ENCODE data around the gene CCDC30. TPM values are rescaled to one million over a fixed set of nuclear protein-coding genes. Genes with fewer than 3 reads are reported as not detected.

CCDC30 gene
- total RNA-seq, 1 donor from 2014 or later = 9.3 TPM

DNA sequence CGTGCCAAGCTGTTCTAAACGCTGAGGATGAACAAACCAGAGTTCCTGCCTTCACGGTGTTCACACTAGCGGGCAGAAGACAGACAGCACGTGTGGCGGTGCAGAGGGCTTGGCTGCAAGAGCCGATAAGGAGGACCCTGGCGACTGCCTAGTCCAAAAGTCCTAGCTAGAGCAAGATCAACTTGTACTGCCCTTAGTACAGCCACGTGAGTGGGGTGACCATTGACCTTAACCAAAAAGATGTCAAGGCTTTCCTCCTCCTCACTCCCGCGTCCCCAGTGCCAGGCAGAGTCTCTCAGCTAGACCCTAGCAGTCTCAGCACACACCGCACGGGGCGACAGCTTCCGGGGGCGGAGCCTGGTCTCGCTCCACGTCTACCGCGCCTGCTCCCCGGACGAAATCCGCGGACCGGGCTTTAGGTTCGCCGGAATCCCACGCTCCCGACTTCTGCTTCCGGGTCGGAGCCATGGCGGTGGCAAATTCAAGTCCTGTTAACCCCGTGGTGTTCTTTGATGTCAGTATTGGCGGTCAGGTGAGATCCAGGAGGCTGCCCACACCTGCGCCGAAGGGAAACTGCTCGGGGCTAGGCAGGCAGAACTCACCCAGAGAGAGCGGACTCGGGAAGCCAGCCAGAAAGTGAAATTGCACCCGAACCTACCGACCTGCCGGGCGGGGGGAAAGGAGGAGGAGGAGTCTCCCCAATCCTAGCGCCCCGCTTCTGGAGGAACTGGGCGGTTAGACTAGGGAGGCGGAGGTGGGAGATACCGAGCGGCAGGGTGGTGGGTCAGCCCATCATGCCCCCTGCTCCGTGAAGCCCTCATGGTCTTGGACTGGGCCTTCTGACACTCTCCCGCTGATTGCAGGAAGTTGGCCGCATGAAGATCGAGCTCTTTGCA, 195.1 kb downstream of the CCDC30 start, which contains the start of gene PPIH:
PPIH (plus strand) TSS at position 443 of the 896 bp plus-strand sequence; CDS start at position 467, 24 bp downstream.
- Mint-ChIP-seq H3K9me3 (no peaks in the 10 kb centered on the region), H3K27ac (peak within 1 kb of the TSS; percentile 92), H3K27me3 (peaks cover 5% of the 10 kb centered on the region), H3K4me1 (ENCODE audit: unreplicated experiment) (peaks cover 7% of the 10 kb centered on the region), H3K36me3 (peaks cover 11% of the 10 kb centered on the region), H3K4me3 (peak within 1 kb of the TSS; percentile 95)
- TF ChIP-seq, protein P1, sequence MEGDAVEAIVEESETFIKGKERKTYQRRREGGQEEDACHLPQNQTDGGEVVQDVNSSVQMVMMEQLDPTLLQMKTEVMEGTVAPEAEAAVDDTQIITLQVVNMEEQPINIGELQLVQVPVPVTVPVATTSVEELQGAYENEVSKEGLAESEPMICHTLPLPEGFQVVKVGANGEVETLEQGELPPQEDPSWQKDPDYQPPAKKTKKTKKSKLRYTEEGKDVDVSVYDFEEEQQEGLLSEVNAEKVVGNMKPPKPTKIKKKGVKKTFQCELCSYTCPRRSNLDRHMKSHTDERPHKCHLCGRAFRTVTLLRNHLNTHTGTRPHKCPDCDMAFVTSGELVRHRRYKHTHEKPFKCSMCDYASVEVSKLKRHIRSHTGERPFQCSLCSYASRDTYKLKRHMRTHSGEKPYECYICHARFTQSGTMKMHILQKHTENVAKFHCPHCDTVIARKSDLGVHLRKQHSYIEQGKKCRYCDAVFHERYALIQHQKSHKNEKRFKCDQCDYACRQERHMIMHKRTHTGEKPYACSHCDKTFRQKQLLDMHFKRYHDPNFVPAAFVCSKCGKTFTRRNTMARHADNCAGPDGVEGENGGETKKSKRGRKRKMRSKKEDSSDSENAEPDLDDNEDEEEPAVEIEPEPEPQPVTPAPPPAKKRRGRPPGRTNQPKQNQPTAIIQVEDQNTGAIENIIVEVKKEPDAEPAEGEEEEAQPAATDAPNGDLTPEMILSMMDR (conservative IDR thresholded peaks at IDR 0.05) = peak; percentile 66
- DNase-seq (ENCODE audit: extremely low spot score, unreplicated experiment) = peak; percentile 95

DNA sequence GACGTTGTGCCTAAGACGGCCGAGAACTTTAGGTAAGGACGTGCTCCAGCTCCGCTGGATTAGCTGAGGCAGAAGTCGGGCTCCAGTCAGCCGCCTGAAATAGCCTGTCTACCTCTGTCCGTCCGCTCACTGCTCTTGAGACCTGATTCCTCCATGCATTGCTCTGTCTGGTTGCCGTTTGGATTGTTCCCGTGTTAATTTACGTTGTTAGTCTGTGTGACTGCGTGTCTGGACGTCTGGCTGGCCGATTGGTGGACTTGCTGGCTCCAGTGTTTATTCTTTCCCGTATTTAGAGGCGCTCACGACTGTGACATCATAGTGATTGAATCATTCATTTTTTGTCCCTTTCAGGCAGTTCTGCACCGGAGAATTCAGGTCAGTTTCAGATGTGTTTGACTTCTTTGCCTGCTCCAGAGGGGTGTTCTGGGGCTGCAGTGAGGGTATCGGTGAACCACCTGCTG, 195.8 kb downstream of the CCDC30 start:
- Mint-ChIP-seq H3K4me1 (ENCODE audit: unreplicated experiment) (peaks cover 7% of the 10 kb centered on the region), H3K36me3 (peaks cover 14% of the 10 kb centered on the region), H3K27me3 (no peaks in the 10 kb centered on the region), H3K9me3 (no peaks in the 10 kb centered on the region), H3K27ac (peak overlapping the region; percentile 92), H3K4me3 (peak overlapping the region; percentile 95)
- TF ChIP-seq, protein P1 (conservative IDR thresholded peaks at IDR 0.05) = no peak
- no peak for DNase-seq (ENCODE audit: extremely low spot score, unreplicated experiment)

DNA sequence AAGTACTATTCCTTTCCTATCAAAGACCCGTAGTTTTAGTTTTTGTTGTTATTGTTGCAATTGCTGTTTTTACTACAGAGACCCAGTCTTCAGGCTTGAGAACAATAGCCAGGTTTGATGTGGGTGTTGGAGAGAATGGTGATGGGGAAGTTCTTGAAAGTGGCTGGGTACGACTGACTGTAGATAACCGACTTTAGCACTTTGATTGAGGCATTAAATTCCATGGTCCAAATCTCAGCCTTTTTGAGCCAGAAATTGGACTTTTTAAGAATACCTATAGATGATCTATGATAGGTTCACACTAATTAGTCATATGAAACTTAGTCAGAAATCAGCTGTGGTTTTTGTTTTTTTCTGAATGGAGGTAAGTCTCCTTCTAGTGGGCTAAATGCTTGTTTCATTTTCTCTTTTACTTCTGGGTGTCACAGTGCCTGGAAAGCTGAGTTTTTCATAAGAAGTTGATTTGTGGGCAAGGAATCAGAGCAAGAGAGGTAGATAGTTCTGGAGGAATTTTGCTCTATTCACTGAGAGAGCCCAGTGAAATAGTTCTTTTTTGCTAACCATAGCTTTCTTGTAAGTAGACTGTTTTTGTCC, 197.9 kb downstream of the CCDC30 start:
- peak overlapping the region; percentile 64 for H3K4me3 Mint-ChIP-seq
- TF ChIP-seq, protein P1 (conservative IDR thresholded peaks at IDR 0.05) = no peak
- DNase-seq (ENCODE audit: extremely low spot score, unreplicated experiment) = no peak
- no peaks in the 10 kb centered on the region for H3K9me3 Mint-ChIP-seq
- H3K36me3 Mint-ChIP-seq = peaks cover 18% of the 10 kb centered on the region
- H3K27ac Mint-ChIP-seq = peak overlapping the region; percentile 10
- H3K27me3 Mint-ChIP-seq = no peaks in the 10 kb centered on the region
- H3K4me1 Mint-ChIP-seq (ENCODE audit: unreplicated experiment) = peaks cover 7% of the 10 kb centered on the region

DNA sequence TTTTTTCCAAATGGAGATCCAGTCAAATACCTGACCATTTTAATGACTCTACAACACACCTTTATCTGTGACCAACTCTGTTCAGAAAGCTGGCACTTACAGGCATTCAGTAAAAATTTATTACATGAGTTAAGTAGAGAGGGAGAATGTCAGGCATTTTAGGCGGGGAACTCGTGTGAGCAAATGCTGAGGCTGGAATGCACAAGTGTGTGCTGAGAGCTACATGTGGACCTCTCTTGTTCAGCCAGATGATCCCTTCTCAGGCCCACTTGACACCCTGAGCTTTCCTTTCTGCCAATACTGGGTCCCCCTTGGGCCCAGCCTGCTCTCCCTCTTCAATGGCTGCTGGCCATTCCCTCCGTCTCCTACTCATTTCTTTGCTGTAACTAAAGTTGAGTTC, 206.8 kb downstream of the CCDC30 start:
- H3K27me3 Mint-ChIP-seq = no peaks in the 10 kb centered on the region
- no peak for DNase-seq (ENCODE audit: extremely low spot score, unreplicated experiment)
- peak overlapping the region; percentile 71 for H3K27ac Mint-ChIP-seq
- no peak overlapping the region for H3K4me3 Mint-ChIP-seq
- H3K36me3 Mint-ChIP-seq = peaks cover 12% of the 10 kb centered on the region
- TF ChIP-seq, protein P1 (conservative IDR thresholded peaks at IDR 0.05) = no peak
- no peaks in the 10 kb centered on the region for H3K4me1 Mint-ChIP-seq (ENCODE audit: unreplicated experiment)
- no peaks in the 10 kb centered on the region for H3K9me3 Mint-ChIP-seq

DNA sequence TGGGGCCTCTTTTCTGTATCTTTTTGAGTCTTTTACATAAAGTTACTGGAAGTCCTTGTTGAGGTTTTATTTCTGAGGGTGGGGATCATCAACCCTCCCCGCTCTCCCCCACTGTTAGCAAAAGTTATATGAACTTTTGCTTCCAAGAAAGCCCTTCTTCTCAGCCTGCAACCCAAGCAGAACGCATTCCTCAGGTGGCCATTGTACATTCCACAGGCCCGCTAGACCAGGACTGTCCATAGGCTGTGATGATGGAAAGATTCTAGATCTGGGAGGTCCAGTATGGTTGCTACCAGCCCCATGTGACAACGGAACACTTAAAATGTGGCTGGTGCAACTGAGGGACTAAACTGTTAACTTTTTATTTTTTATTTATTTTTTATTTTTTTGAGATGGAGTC, 207.3 kb downstream of the CCDC30 start:
- H3K27ac Mint-ChIP-seq = peak overlapping the region; percentile 71
- H3K4me1 Mint-ChIP-seq (ENCODE audit: unreplicated experiment) = no peaks in the 10 kb centered on the region
- H3K36me3 Mint-ChIP-seq = peaks cover 12% of the 10 kb centered on the region
- no peaks in the 10 kb centered on the region for H3K27me3 Mint-ChIP-seq
- no peak overlapping the region for H3K4me3 Mint-ChIP-seq
- TF ChIP-seq, protein P1 (conservative IDR thresholded peaks at IDR 0.05) = no peak
- no peaks in the 10 kb centered on the region for H3K9me3 Mint-ChIP-seq
- no peak for DNase-seq (ENCODE audit: extremely low spot score, unreplicated experiment)

Data from type B pancreatic cell (in vitro differentiated cells).